Osteocyte (in vitro differentiated cells): ENCODE measurements around the gene OSBP2. TPM values are rescaled to one million over a fixed set of nuclear protein-coding genes. Genes with fewer than 3 reads are reported as not detected.

Experiments used
- DNase-seq: peaks from one replicate; pipeline ENCODE4 v3.0.0; 2021; ENCODE audit warnings: mixed read lengths; ENCODE audit not compliant: unreplicated experiment; ENCODE audit errors: extremely low spot score
- H3K27ac Mint-ChIP-seq: one replicate; pipeline ENCODE4 v1.8.0; 2021; ENCODE audit warnings: mild to moderate bottlenecking, mixed read lengths; ENCODE audit not compliant: unreplicated experiment
- H3K27me3 Mint-ChIP-seq: one replicate; pipeline ENCODE4 v1.8.0; 2021; ENCODE audit warnings: mixed read lengths; ENCODE audit not compliant: unreplicated experiment
- H3K36me3 Mint-ChIP-seq: one replicate; pipeline ENCODE4 v1.8.0; 2021; ENCODE audit warnings: mixed read lengths; ENCODE audit not compliant: unreplicated experiment
- H3K4me1 Mint-ChIP-seq: one replicate; pipeline ENCODE4 v1.8.0; 2021; ENCODE audit warnings: mixed read lengths; ENCODE audit not compliant: unreplicated experiment
- H3K4me3 Mint-ChIP-seq: one replicate; pipeline ENCODE4 v1.8.0; 2021; ENCODE audit warnings: mild to moderate bottlenecking, moderate library complexity, mixed read lengths; ENCODE audit not compliant: unreplicated experiment
- H3K9me3 Mint-ChIP-seq: one replicate; pipeline ENCODE4 v1.8.0; 2021; ENCODE audit warnings: mixed read lengths; ENCODE audit not compliant: unreplicated experiment
- long read RNA-seq: library from polyadenylated mRNA; unstranded; transcript quantifications from one replicate; pipeline ENCODE4 v2.0.0, GENCODE V29; 2021
- total RNA-seq: library from RNA; stranded (reverse); gene quantifications from 2 replicates; pipeline ENCODE4 v1.2.1, GENCODE V29; 2021
- TF ChIP-seq, protein P1 (sequence below): fragments of 200-600 bp; sonication (generic); IDR thresholded peaks from 2 replicates; pipeline ENCODE4 v1.5.0; 2021; ENCODE audit warnings: antibody characterized with exemption, mild to moderate bottlenecking, moderate library complexity

OSBP2 gene
- total RNA-seq, result 3.8 and 4.2 TPM in 2 replicates
- long read RNA-seq, full-length matches to known transcripts, result 1 of 4 reads
- long read RNA-seq, partial matches to known transcripts, result 0 of 4 reads
- long read RNA-seq, other reads (novel, unspliced or antisense), result 3 of 4 reads

DNA sequence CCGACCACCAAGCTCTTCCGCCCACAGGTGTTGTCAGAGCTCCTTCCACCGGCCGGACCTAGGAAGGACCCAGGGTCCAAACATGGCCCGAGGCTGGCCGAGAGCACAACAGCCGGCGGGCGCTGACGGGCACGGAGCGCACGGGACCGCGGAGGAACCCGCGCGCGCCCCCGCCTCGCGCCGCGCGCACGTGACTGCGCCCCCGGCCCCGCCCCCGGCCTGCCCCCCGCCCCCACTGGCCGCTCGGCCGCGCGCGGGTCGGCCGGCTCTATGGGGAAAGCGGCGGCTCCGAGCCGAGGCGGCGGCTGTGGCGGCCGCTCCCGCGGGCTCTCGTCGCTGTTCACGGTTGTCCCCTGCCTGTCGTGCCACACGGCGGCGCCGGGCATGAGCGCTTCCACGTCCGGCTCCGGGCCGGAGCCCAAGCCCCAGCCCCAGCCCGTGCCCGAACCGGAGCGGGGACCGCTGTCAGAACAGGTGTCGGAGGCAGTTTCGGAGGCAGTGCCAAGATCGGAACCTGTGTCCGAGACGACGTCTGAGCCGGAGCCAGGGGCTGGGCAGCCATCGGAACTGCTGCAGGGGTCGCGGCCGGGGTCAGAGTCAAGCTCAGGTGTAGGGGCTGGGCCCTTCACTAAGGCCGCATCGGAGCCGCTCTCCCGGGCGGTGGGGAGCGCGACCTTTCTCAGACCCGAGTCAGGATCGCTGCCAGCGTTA, at the start of gene OSBP2:
OSBP2 (plus strand) TSS at position 235 of the 711 bp plus-strand sequence; CDS start at position 271, 36 bp downstream.
- Mint-ChIP-seq H3K4me1 (peaks cover 16% of the 10 kb centered on the region), H3K27me3 (no peaks in the 10 kb centered on the region), H3K27ac (peak within 1 kb of the TSS; percentile 40), H3K4me3 (peak within 1 kb of the TSS; percentile 84), H3K9me3 (no peaks in the 10 kb centered on the region), H3K36me3 (no peaks in the 10 kb centered on the region)
- TF ChIP-seq, protein P1, sequence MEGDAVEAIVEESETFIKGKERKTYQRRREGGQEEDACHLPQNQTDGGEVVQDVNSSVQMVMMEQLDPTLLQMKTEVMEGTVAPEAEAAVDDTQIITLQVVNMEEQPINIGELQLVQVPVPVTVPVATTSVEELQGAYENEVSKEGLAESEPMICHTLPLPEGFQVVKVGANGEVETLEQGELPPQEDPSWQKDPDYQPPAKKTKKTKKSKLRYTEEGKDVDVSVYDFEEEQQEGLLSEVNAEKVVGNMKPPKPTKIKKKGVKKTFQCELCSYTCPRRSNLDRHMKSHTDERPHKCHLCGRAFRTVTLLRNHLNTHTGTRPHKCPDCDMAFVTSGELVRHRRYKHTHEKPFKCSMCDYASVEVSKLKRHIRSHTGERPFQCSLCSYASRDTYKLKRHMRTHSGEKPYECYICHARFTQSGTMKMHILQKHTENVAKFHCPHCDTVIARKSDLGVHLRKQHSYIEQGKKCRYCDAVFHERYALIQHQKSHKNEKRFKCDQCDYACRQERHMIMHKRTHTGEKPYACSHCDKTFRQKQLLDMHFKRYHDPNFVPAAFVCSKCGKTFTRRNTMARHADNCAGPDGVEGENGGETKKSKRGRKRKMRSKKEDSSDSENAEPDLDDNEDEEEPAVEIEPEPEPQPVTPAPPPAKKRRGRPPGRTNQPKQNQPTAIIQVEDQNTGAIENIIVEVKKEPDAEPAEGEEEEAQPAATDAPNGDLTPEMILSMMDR, result no peak
- peak; percentile 85 for DNase-seq

- Mint-ChIP-seq H3K36me3 (peaks cover 5% of the 10 kb centered on the region), H3K4me3 (no peak overlapping the region), H3K27ac (no peak overlapping the region), H3K27me3 (no peaks in the 10 kb centered on the region), H3K9me3 (no peaks in the 10 kb centered on the region), H3K4me1 (peaks cover 10% of the 10 kb centered on the region)
- TF ChIP-seq, protein P1, result no peak
- no peak for DNase-seq
These were observed 48.0 kb upstream of the OSBP2 start for GRCh38 chr22:30646518-30647160.

- Mint-ChIP-seq H3K4me3 (no peak overlapping the region), H3K27ac (no peak overlapping the region), H3K27me3 (no peaks in the 10 kb centered on the region), H3K36me3 (peaks cover 5% of the 10 kb centered on the region), H3K4me1 (peaks cover 10% of the 10 kb centered on the region), H3K9me3 (no peaks in the 10 kb centered on the region)
- DNase-seq, result no peak
- TF ChIP-seq, protein P1, result no peak
These were observed 47.1 kb upstream of the OSBP2 start for GRCh38 chr22:30647536-30647935.

DNA sequence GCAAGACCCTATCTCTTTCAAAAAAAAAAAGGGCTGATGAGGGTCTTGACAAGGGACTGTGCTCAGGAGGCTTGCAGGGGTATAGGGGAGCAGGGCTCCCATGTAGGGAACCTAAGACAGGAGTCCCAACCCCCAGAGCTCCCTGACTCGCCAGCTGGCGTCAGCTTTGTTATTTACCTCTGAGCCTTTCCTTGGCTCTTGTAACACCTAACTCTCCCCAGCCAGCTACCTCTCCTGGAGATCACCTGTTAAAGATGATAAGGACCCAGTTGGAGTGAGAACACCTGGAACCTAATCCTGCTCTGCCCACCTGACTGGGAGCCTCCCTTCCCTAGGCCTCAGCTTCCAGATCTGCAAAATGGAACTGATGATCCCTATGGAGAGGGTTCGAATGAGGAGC, 45.8 kb upstream of the OSBP2 start:
- no peak for DNase-seq
- Mint-ChIP-seq H3K36me3 (peaks cover 5% of the 10 kb centered on the region), H3K27me3 (no peaks in the 10 kb centered on the region), H3K9me3 (no peaks in the 10 kb centered on the region), H3K4me3 (no peak overlapping the region), H3K4me1 (peaks cover 5% of the 10 kb centered on the region), H3K27ac (no peak overlapping the region)
- TF ChIP-seq, protein P1, result no peak

- H3K27ac Mint-ChIP-seq, result no peak overlapping the region
- peaks cover 6% of the 10 kb centered on the region for H3K4me1 Mint-ChIP-seq
- H3K36me3 Mint-ChIP-seq, result peaks cover 5% of the 10 kb centered on the region
- no peaks in the 10 kb centered on the region for H3K9me3 Mint-ChIP-seq
- DNase-seq, result no peak
- TF ChIP-seq, protein P1, result no peak
- H3K4me3 Mint-ChIP-seq, result no peak overlapping the region
- no peaks in the 10 kb centered on the region for H3K27me3 Mint-ChIP-seq
These were observed 45.2 kb upstream of the OSBP2 start for GRCh38 chr22:30649430-30650007.
